Activated T-helper 2 cell treated with anti-CD3 and anti-CD28 coated beads, Interferon-gamma antibody, Interleukin-2, Interleukin-4, amounts not matched to agents 10 μg/mL and 5 μg/mL and 100 μg/mL, durations not matched to agents 14 hours and 24 hours and 36 hours (primary cell): Measurements from ENCODE around the gene ITGB2. TPM values are rescaled to one million over a fixed set of nuclear protein-coding genes. Genes with fewer than 3 reads are reported as not detected.

ENCODE experiments used
- DNase-seq: peaks from one replicate; pipeline ENCODE4 v3.0.0; 2021; ENCODE audit warnings: low spot score
- H3K27ac Mint-ChIP-seq: one replicate; pipeline ENCODE4 v1.8.0; 2021; ENCODE audit warnings: mixed read lengths
- H3K27me3 Mint-ChIP-seq: one replicate; pipeline ENCODE4 v1.8.0; 2021; ENCODE audit warnings: low read depth, mixed read lengths
- H3K36me3 Mint-ChIP-seq: one replicate; pipeline ENCODE4 v1.8.0; 2021; ENCODE audit warnings: low read depth, mixed read lengths
- H3K4me1 Mint-ChIP-seq: one replicate; pipeline ENCODE4 v1.8.0; 2021; ENCODE audit warnings: low read depth, mixed read lengths
- H3K4me3 Mint-ChIP-seq: one replicate; pipeline ENCODE4 v1.8.0; 2021; ENCODE audit warnings: low read depth, mild to moderate bottlenecking, moderate library complexity, mixed read lengths
- H3K9me3 Mint-ChIP-seq: one replicate; pipeline ENCODE4 v1.8.0; 2021; ENCODE audit warnings: mixed read lengths
- intact Hi-C: fragments of 100-400 bp; cut with micrococcal nuclease; formaldehyde crosslinking; loops from one replicate; pipeline ENCODE4 v1.15.1; 2023
- total RNA-seq: library from RNA; stranded (reverse); gene quantifications from 2 replicates; pipeline ENCODE4 v1.2.3, GENCODE V29; 2022

The ITGB2 gene
- 210 and 212 TPM in 2 replicates for total RNA-seq

DNA sequence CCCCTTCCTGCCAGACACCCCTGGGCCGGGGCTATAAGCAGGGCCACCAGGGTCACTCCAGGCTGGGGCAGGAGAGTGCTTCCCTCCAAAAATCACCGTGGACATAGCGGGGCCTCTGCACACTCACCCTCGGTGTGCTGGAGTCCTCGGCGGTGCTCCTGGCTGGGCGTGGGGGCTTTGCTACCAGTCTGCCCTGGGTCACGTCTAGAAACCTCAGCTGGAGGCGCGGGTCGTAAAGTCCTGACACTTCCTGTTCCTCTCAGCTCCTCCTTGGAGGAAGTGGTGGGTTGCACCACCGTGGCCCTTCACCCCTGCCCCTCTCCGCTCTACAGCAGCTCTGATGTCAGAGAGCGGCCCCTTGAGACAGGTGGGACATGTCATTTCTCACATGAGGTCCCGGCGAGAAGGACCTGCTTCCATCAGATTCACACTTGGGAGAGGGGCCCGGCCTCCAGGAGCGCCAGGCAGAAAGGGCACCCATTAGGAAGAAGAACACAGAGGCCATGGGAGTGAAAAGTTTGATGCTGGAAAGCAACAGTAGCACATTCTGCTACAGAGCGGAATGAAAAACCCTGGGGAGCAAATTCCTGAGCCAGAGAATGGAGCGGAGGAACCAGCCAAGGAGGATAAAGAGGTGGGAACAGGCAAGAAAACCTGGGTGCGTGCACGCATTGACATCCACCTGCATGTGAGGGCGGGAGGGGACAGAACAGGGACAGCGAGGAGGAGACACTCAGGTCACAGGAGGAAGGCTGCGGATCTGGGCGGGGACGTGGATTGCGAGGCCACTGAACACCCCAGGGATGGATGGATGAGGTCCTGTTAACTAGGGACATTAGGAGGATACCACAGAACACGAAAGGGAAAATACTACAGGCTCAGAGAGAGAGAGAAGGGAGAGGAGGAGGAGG, at the start of gene ITGB2:
TSS of gene ITGB2 (minus strand) at position 206 of the 911 bp plus-strand sequence. CDS start 10,117 bp downstream, outside the sequence.
- DNase-seq = peak; percentile 50
- Mint-ChIP-seq H3K9me3 (no peaks in the 10 kb centered on the region), H3K36me3 (peaks cover 31% of the 10 kb centered on the region), H3K27ac (peak within 1 kb of the TSS; percentile 90), H3K4me1 (peaks cover 59% of the 10 kb centered on the region), H3K27me3 (no peaks in the 10 kb centered on the region), H3K4me3 (peak within 1 kb of the TSS; percentile 97)
- intact Hi-C loops = loop anchor here (2.0 to 5.0 kb wide), 2 partner anchors 28 to 156 kb away; no protein-coding TSS in a partner anchor

DNA sequence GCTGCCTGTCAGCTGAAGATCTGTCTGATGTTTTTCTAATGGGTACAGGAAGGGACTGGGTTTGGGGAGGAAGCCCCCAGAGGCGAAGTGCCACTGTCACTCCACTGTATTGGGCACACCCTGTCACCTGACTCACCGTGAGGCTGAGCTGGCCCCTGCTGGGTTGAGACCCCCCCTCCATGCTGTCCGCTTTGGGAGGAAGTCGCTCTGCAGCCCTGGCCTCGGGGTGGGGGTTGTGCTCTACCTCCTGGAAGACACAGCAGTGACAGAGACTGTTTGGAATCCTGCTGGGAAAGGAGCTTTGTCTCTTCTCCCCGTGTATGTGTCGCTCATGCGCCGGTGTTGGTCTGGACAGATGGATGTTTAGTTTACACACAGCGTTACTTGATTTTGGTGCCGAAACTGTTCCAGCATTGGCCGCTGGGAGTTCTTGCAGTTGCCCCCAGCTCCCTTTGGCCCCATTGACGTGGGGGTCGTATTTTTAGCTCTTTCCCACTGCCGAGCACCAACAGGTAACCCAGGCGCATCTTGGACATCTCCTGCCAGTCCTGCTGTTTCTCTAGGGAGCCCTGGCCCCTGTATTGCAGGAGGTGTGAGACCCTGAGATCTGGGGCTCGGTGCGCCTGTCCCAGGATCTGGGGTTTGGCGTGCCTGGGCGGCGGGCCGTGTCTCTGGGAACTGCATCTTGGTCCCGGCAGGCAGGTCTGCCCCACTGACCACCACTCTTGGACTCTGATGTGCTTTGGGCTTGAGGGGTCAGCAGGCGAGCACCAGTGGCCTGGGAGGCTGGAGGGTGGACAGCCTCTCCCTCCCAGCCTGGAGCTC, 49.4 kb upstream of the ITGB2 start:
- Mint-ChIP-seq H3K9me3 (no peaks in the 10 kb centered on the region), H3K4me1 (peaks cover 7% of the 10 kb centered on the region), H3K27ac (no peak overlapping the region), H3K4me3 (no peak overlapping the region), H3K27me3 (no peaks in the 10 kb centered on the region), H3K36me3 (peaks cover 27% of the 10 kb centered on the region)
- intact Hi-C loops = no loop called here
- no peak for DNase-seq

DNA sequence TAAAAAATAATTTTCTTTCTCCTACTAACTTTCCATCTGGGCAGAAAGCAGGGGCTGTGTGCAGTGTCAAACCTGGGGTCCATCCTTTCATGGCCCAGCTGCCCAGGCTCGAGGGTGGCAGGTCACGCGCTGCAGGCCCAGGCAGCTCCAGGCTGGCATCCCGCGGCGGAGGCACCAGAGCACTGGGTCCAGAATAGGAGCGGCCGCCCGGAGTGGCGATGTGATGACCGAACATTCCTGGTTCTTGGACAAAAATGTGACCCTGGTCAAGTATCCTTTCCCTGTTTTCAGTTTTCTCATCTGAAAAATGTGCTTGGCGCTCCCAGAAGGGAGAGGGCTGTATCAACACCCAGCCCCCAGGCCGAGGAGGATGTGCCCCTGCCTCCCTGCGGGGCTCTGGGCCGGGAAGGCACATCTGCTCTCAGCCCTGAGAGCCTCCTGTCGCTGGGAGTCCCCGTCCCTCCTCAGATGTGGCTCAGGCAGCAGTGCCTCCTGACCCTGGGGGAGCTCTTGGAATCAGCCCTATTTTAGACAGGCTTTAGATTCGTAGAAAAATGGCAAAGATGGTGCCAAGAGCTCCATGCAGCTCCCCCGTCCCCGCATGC, 48.5 kb upstream of the ITGB2 start:
- Mint-ChIP-seq H3K27me3 (no peaks in the 10 kb centered on the region), H3K27ac (no peak overlapping the region), H3K4me1 (peaks cover 16% of the 10 kb centered on the region), H3K9me3 (no peaks in the 10 kb centered on the region), H3K36me3 (peaks cover 33% of the 10 kb centered on the region), H3K4me3 (no peak overlapping the region)
- intact Hi-C loops = no loop called here
- no peak for DNase-seq

DNA sequence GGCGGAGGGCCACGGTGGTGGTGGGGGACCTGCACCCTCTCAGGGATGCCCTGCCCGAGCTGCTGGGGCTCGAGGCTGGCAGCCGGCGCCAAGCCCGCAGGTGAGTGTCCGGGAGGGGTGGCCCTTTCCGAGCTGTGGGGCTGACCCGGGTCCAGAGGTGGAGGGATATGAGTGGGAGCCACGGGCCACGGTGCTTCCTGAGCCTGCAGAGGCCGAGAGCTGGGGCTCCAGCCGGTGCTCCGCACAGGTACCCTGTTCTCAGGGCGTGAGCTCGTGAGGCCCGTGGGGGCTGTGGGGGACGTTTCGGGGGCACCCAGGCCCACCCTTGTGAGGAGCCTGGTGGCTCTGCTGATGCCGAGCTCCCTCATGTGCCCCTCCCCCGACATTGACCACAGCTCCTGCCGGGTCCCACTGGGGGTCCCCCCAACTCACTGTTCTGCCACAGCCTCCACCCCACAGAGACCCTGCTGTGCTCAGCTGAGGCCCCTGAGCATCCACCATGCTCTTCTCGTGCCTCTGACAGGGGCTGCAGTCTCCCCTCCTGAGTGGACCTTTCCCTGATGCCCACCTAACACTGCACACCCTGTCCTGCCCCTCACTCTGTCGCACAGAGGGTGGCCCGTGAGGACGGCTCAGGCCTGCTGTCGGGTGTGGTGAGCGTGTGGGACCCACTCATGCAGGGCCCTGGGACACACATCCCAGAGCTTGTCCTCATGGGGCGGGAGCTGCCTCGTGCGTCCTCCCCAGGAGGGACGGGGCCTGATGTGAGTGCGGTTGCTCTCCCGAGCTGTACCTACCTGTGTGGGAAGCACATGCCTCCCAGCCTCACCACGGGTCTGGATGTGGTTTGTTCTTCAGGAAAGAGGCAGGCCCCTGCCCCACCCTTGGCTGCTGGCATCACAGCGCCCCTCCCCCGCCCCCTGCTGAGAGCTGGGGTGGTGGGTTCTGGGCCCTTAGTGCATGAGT, 46.7 kb upstream of the ITGB2 start:
- Mint-ChIP-seq H3K36me3 (peaks cover 42% of the 10 kb centered on the region), H3K27ac (no peak overlapping the region), H3K9me3 (no peaks in the 10 kb centered on the region), H3K4me1 (peaks cover 17% of the 10 kb centered on the region), H3K4me3 (no peak overlapping the region), H3K27me3 (no peaks in the 10 kb centered on the region)
- DNase-seq = no peak
- intact Hi-C loops = no loop called here

DNA sequence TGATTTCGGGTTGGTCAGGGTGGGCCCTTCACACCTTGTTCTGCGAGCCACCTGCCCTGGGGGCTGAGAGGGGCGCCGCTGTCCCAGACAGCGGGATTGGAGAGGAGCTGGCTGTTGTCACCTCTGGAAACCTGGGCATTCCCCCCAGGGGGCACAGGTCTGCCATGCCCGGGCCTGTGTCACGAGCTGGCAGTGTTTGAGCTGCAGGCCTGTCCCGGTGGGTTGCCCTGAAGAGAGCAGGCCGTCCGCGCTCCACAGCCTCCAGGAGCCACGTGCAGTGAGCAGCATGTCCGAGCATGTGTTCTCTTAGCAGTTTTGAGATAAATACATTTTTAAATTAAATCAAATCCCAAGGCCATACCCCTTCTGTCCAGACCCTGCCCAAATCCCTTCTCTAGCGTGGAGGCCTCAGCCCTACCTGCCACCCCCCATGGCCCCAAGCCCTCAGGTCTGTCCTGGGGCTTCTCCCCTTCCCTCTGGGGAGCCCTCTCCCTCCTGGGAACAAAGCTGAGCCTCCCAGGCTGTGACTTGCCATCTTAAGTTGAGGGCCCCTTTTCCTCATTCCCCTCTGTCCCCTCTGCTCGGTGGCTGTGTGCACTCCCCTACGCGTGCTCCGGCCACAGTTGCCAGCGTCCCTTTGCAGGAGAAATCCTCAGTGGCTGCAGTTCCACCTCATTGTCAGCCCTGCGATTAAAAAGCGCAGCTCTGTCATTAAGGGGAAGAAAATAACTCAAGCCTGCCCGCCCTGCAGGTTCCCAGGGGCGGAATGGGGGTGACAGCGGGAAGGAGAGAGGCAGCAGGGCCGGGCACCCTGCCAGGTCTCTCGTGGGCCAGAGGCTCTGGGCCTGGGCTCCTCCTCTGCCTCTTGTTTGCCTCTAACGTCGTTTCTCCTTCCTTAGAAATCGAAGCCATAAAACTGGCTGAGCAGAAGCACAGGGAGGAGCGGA, 45.7 kb upstream of the ITGB2 start:
- no peak overlapping the region for H3K4me3 Mint-ChIP-seq
- H3K27ac Mint-ChIP-seq = no peak overlapping the region
- H3K4me1 Mint-ChIP-seq = peaks cover 17% of the 10 kb centered on the region
- DNase-seq = no peak
- H3K27me3 Mint-ChIP-seq = no peaks in the 10 kb centered on the region
- intact Hi-C loops = no loop called here
- H3K9me3 Mint-ChIP-seq = no peaks in the 10 kb centered on the region
- peaks cover 47% of the 10 kb centered on the region for H3K36me3 Mint-ChIP-seq

DNA sequence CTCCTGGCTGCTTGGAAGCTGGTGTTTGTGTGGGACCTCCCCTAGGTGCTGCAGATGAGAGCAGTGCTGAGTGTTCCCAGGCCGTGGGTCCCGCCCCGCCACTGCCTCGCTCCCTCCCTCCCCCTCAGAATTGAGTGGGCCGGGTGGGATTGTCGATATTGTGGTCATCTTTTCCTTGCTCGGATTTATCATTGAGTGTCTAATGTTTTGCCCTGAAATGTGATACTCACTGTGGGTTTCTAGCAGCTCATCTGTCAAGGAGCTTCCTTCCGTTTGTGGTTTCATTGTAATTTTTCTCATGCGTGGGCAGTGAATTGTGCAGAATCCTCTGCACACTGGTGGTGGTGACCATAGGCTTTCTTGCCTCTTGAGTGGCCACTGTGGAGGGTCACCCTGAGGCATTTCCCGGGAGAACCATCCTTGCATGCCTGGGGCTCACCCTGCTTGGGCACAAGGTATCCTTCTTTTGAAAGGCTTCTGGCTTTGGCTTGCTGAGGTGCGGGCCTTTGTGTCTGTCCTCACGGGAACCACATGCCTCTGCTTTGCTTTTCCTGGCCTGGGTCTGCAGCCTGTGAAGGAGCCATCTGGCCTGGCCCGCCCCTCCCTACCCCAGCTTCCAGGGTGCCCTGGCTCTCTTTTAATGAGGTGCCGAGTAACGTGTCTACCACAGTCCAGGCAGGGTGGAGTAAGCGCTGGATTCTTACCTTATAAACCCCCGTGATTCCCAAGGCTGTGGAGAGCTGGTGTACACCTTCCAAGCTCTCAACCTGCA, 44.7 kb upstream of the ITGB2 start:
- H3K36me3 Mint-ChIP-seq = peaks cover 55% of the 10 kb centered on the region
- no peaks in the 10 kb centered on the region for H3K27me3 Mint-ChIP-seq
- no peaks in the 10 kb centered on the region for H3K9me3 Mint-ChIP-seq
- no peak overlapping the region for H3K27ac Mint-ChIP-seq
- peak overlapping the region; percentile 14 for H3K4me3 Mint-ChIP-seq
- intact Hi-C loops = no loop called here
- no peak for DNase-seq
- peaks cover 17% of the 10 kb centered on the region for H3K4me1 Mint-ChIP-seq

DNA sequence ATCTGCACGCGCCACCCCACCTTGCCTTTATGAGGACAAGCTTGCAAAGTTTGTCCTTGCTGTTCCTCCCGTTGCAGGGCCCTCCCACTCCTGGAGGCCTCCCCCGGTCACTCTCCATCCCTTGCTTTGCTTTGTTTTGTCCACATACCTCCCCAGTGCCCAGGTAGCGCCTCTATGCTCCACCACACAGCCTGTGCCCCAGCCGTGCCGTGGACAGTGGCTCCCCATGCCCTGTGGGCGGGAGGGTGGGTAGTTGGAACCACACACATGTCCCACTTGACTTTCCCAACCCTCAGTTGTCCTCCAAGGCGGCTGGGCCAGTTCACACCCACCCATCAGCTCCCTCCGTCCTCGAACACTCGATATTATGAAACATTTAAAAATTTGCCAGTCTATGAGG, 43.7 kb upstream of the ITGB2 start:
- intact Hi-C loops = no loop called here
- no peaks in the 10 kb centered on the region for H3K27me3 Mint-ChIP-seq
- H3K4me3 Mint-ChIP-seq = no peak overlapping the region
- no peaks in the 10 kb centered on the region for H3K9me3 Mint-ChIP-seq
- H3K36me3 Mint-ChIP-seq = peaks cover 50% of the 10 kb centered on the region
- no peak for DNase-seq
- peaks cover 17% of the 10 kb centered on the region for H3K4me1 Mint-ChIP-seq
- H3K27ac Mint-ChIP-seq = no peak overlapping the region

DNA sequence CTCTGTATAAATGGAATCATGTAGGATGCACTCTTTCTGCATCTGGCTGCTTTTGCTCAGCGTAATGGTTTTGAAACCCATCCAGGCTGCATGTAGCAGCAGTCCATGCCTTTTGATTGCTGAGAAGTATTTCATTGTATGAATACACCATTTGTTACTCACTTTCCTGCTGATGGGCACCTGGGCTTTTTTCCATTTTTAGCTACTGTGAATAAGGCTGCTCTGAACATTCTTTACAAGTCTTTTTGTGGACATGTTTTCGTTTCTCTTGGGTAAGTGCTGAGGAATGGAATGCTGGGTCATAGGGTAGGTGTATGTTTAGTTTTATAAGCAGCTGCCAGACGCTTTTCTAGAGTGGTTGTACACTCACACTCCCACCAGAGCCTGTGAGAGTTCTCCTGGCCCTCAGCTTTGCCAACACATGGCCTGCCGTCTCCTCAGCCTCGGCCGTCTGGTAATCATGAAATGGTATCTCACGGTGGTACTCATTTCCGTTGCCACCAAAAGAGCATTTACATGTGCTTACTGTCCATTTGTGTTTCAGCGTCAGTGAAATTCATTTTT, 41.8 kb upstream of the ITGB2 start:
- no peak for DNase-seq
- no peaks in the 10 kb centered on the region for H3K27me3 Mint-ChIP-seq
- no peak overlapping the region for H3K4me3 Mint-ChIP-seq
- H3K4me1 Mint-ChIP-seq = peaks cover 16% of the 10 kb centered on the region
- intact Hi-C loops = no loop called here
- H3K36me3 Mint-ChIP-seq = peaks cover 52% of the 10 kb centered on the region
- no peak overlapping the region for H3K27ac Mint-ChIP-seq
- H3K9me3 Mint-ChIP-seq = no peaks in the 10 kb centered on the region

DNA sequence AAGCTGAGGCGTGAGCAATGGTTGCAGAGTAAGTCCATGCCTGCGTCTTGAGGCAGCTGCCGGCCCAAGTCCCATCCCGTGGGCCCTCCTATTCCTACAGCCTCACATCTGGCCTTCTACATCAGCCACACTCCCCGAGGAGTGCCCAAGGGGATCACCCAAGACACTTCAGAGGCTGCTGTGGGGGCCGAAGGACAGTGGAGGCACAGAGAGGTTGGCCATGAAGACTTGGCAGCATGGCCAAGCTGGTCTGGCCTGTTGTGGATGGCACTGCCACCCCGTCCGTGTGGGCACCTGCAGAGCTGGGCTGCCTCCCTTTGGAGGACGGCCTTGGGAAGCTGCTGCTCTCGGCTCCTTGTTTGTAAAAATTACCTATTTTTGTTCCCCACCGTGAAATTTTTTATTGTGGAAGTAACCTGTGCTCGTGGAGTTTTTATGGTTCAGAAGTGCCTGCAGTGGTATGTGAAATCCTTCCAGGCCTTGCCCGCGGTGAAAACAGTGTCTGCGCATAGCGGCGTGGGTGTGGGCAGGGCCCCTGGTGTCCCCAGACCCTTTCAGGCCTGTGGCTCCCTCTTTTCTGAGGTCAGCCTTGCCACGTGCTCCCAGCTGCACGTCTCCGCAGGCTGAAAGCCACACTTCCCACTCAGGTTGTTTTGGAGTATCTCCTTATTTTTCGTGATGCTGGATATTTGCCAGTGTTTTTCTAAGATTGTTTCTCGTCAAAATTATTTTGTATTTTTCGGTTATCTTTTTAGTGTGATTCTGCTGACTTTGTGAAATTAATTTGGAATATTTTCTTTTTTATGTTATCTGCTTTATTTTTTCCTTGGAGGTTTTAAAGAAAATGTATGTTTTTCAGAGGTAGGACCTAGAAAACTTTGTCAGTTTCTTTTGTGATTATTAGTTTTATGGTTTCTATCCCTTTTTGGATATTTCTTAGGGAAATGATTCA, 39.7 kb upstream of the ITGB2 start:
- H3K4me3 Mint-ChIP-seq = no peak overlapping the region

More for the DNA sequence above, 39.7 kb upstream of the ITGB2 start:
- intact Hi-C loops = no loop called here
- H3K9me3 Mint-ChIP-seq = no peaks in the 10 kb centered on the region
- H3K4me1 Mint-ChIP-seq = peaks cover 13% of the 10 kb centered on the region
- no peak overlapping the region for H3K27ac Mint-ChIP-seq
- no peaks in the 10 kb centered on the region for H3K27me3 Mint-ChIP-seq
- no peak for DNase-seq
- peaks cover 56% of the 10 kb centered on the region for H3K36me3 Mint-ChIP-seq
